A549 treated with GW870086 at 1 μM for 4 hours (cell line): Measurements from ENCODE around the gene TMEM109. TPM values are rescaled to one million over a fixed set of nuclear protein-coding genes. Genes with fewer than 3 reads are reported as not detected.

Source experiments
- total RNA-seq: library from RNA; stranded (reverse); fragments of 200-300 nt; extraction: Qiagen RNA extraction; gene quantifications from 5 replicates; pipeline ENCODE4 v1.2.3, GENCODE V29; 2022; ENCODE audit warnings: low read depth

TMEM109 gene, protein sequence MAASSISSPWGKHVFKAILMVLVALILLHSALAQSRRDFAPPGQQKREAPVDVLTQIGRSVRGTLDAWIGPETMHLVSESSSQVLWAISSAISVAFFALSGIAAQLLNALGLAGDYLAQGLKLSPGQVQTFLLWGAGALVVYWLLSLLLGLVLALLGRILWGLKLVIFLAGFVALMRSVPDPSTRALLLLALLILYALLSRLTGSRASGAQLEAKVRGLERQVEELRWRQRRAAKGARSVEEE
- total RNA-seq = 110 to 135 TPM (median 132 TPM) in 5 replicates

GRCh38 chr11:60913793-60914632, at the start of gene TMEM109:
Gene TMEM109, plus strand, starts transcription at chr11:60914158. Its CDS starts 5,536 bp downstream, at chr11:60919694.

DNA sequence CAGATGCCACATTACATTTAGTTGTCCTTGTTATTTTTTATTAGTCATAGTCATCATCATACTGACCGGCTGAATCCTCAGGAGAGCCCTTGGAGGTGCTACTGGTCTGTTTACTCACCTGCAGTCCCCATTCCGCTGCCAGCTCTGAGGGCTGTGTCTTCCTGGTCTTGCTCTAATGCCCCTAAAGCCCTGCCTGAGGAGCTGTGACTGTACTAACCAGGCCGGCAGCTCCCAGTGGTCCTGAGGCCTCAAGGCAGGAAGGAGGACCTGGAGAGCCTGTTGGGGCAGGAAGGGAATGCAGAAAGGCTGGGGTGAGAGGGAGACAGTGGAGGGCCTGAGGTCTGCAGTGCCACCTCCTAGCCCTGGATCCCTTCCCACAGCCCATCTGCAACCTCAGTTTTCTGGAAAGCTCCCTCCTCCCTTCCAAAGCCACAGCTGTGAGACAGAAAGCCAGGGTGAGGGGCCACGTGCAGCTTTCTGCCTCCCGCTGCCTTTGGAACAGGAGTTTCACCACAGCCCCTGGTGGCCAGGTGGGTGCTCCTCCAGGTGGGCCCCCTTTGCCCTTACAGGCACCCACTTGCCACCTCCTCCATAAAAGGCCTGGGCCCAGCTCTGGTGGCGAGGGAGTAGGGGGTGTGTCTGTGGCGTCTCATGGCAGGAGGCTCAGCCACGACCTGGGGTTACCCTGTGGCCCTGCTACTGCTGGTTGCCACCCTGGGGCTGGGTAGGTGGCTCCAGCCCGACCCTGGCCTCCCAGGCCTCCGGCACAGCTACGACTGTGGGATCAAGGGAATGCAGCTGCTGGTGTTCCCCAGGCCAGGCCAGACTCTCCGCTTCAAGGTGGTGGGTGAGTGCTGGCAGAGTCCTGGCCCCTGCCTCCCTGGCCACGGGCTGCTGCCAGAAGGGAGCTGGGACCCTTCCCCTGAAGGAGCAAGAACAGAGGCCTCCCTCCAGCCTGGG, 46.8 kb upstream of the TMEM109 start, which contains the start of gene ZP1:
Gene ZP1, plus strand, starts transcription at position 632 of the 960 bp plus-strand sequence. Its CDS starts 20 bp downstream, at position 652.

GRCh38 chr11:60906132-60906972, 7.6 kb upstream of the TMEM109 start, which contains the start of gene PRPF19:
Gene PRPF19, minus strand, starts transcription at chr11:60906585. Its CDS starts 203 bp downstream, at chr11:60906382.

DNA sequence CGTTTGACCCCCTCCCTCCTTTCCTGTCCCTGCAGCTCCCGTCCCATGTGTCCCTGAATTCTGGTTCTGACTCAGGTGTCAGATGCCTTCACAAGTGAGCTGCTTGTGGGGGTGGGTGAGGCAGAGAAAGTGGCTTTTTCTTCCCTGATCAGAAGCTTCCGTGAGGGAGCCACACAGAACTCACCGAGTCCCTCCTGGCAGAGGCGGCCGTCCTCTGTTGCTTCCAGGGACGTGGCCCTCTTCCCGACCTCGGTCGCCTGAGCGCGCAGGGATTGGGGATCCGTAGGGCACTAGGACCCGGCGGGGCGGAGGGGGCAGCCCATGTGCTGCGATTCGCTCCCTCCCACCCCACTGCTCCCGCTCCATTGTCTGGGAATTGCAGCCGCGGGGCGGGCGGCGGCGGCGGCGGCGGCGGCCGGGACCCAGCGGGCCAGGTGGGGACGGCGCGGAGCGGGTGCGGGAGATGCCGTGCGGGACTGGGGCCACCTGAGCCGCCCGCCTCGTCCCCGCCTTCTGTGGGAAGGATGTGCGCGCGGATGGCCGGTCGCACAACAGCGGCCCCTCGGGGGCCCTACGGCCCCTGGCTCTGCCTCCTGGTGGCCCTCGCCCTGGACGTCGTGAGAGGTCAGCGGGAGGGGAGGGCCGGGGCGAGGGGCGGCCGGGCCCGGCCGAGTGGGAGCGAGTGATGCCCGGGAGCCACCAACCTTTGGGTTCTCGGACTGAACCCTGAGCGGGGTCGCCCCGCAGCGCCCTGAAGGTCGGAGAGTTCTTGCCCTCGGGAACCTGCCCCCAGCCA, 10.3 kb downstream of the TMEM109 start, which contains the start of gene TMEM132A:
Gene TMEM132A, plus strand, starts transcription at position 351 of the 796 bp plus-strand sequence. Its CDS starts 174 bp downstream, at position 525.

GRCh38 chr11:60951904-60952741, 38.2 kb downstream of the TMEM109 start, which contains the start of gene SLC15A3:
Gene SLC15A3, minus strand, starts transcription at chr11:60952176. Its CDS starts 625 bp downstream, at chr11:60951551.

GRCh38 chr11:60971520-60971919, 57.6 kb downstream of the TMEM109 start, which contains the start of gene CD6:
Gene CD6, plus strand, starts transcription at chr11:60971680. Its CDS starts 186 bp downstream, at chr11:60971866.

Other genes starting within 250 kb of the TMEM109 start
- not detected in 5 replicates for gene MS4A8, start 214.5 kb upstream of the TMEM109 start, total RNA-seq
- gene MS4A18, start 189.4 kb upstream of the TMEM109 start, total RNA-seq = not detected in 5 replicates
- gene MS4A15, start 157.3 kb upstream of the TMEM109 start, total RNA-seq = not detected in 5 replicates
- not detected in 5 replicates for gene MS4A10, start 128.8 kb upstream of the TMEM109 start, total RNA-seq
- gene CCDC86, start 72.0 kb upstream of the TMEM109 start, total RNA-seq = 88.9 to 115 TPM (median 102 TPM) in 5 replicates
- gene PTGDR2, start 58.2 kb upstream of the TMEM109 start, total RNA-seq = 0.09 to 0.15 TPM (median 0.12 TPM) in 4 of 5 replicates, not detected in the other
- gene ZP1, start 46.6 kb upstream of the TMEM109 start, total RNA-seq = 0.13 to 0.32 TPM (median 0.29 TPM) in 3 of 5 replicates, not detected in the others
- 158 to 193 TPM (median 184 TPM) in 5 replicates for gene PRPF19, start 7.6 kb upstream of the TMEM109 start, total RNA-seq
- gene TMEM132A, start 10.3 kb downstream of the TMEM109 start, total RNA-seq = 89.9 to 141 TPM (median 135 TPM) in 5 replicates
- not detected in 5 replicates for gene SLC15A3, start 38.0 kb downstream of the TMEM109 start, total RNA-seq
- gene CD6, start 57.5 kb downstream of the TMEM109 start, total RNA-seq = 0.06 to 0.11 TPM (median 0.10 TPM) in 3 of 5 replicates, not detected in the others
- not detected in 5 replicates for gene CD5, start 188.3 kb downstream of the TMEM109 start, total RNA-seq
- 14.0 to 18.3 TPM (median 16.9 TPM) in 5 replicates for gene VPS37C, start 247.3 kb downstream of the TMEM109 start, total RNA-seq